ENCODE data around the gene SCRN1.

Gene SCRN1

DNA sequence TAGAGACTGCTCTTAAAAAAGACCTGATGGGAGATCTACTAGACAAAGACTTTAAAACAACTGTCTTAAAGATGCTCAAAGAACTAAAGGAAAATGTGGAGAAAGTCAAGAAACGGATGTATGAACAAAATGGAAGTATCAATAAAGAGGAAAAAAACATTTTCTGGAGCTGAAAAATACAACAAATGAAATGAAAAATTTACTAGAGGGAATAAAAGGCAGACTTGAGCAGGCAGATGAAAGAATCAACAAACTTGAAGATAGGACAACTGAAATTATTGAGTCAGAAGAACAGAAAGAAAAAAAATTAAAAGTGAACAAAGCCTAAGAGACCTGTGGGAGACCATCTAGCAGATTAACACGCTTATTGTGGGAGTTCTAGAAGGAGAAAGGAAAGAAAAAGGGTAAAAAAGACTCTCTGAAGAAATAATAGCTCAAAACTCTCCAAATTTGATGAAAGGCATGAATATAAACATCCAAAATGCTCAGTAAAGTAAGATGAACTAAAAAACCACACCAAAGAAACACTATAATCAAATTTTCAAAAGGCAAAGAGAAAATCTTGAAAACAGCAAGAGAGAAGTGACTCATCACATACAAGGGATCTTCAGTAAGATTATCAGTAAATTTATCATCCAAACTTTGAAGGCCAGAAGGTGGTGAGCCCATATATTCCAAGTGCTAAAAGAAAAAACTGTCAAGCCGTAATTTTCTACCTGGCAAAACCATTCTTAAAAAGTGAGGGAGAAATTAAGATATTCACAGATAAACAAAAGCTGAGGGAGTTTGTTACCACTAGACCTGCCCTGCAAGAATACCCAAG is 83.2 kb downstream of the SCRN1 start:
- TF ChIP-seq EZH2phosphoT487 (IDR thresholded peaks at IDR 0.05; ENCODE audit: low read length) (no peak), EZH2 (optimal IDR thresholded peaks at IDR 0.05; ENCODE audit: low read depth, low read length) (no peak)
- TF ChIP-seq, protein P1, sequence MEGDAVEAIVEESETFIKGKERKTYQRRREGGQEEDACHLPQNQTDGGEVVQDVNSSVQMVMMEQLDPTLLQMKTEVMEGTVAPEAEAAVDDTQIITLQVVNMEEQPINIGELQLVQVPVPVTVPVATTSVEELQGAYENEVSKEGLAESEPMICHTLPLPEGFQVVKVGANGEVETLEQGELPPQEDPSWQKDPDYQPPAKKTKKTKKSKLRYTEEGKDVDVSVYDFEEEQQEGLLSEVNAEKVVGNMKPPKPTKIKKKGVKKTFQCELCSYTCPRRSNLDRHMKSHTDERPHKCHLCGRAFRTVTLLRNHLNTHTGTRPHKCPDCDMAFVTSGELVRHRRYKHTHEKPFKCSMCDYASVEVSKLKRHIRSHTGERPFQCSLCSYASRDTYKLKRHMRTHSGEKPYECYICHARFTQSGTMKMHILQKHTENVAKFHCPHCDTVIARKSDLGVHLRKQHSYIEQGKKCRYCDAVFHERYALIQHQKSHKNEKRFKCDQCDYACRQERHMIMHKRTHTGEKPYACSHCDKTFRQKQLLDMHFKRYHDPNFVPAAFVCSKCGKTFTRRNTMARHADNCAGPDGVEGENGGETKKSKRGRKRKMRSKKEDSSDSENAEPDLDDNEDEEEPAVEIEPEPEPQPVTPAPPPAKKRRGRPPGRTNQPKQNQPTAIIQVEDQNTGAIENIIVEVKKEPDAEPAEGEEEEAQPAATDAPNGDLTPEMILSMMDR (IDR thresholded peaks at IDR 0.05; ENCODE audit: low read length): no peak
- no peaks in the 10 kb centered on the region for H3K9me3 ChIP-seq (replicated peaks; ENCODE audit: insufficient read depth, low read length)
- no peak overlapping the region for H3K9ac ChIP-seq (ENCODE audit: low read length)
- H3K27ac ChIP-seq (ENCODE audit: low read length): no peak overlapping the region
- DNase-seq: no peak
- H3K9me2 ChIP-seq (replicated peaks; ENCODE audit: insufficient read depth, low read length): no peaks in the 10 kb centered on the region
- no peaks in the 10 kb centered on the region for H4K20me1 ChIP-seq (ENCODE audit: insufficient read depth, low read length)
- no peak overlapping the region for H2AFZ ChIP-seq (ENCODE audit: low read length)
- no peaks in the 10 kb centered on the region for H3K36me3 ChIP-seq (replicated peaks; ENCODE audit: insufficient read depth, low read length)
- no peaks in the 10 kb centered on the region for H3K27me3 ChIP-seq (replicated peaks; ENCODE audit: insufficient read depth, low read length)
- no peaks in the 10 kb centered on the region for H3K4me1 ChIP-seq (ENCODE audit: low read length)
- H3K4me2 ChIP-seq (ENCODE audit: low read depth, low read length): no peak overlapping the region
- no peaks in the 10 kb centered on the region for H3K79me2 ChIP-seq (ENCODE audit: low read length)
- H3F3A ChIP-seq (ENCODE audit: insufficient read depth, low read length): no peaks in the 10 kb centered on the region
- no peak overlapping the region for H3K4me3 ChIP-seq (ENCODE audit: low read length)

DNA sequence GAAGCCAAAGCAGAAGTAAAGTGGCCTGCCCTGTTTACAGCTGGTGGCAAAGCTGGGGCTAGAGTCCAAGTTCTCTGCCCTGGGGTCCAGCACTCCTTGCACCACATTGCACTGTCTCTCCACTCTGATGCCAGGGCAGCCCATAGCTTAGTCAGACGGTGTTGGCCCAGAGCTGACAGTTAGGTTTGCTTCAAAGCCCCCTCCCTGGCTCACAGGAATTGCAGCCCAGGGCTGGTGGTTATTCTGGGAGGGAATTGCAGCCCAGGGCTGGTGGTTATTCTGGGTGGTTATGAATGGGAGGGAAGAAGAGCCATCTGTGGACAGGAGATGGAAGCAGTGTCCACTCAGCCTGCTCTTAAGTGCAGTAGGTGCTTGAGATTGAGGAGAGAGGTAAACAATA is 88.9 kb downstream of the SCRN1 start:
- H3K4me1 ChIP-seq (ENCODE audit: low read length): no peaks in the 10 kb centered on the region
- H3K27me3 ChIP-seq (replicated peaks; ENCODE audit: insufficient read depth, low read length): no peaks in the 10 kb centered on the region
- no peak overlapping the region for H3K4me2 ChIP-seq (ENCODE audit: low read depth, low read length)
- DNase-seq: no peak
- no peaks in the 10 kb centered on the region for H3K9me2 ChIP-seq (replicated peaks; ENCODE audit: insufficient read depth, low read length)
- H3K27ac ChIP-seq (ENCODE audit: low read length): no peak overlapping the region
- H3K36me3 ChIP-seq (replicated peaks; ENCODE audit: insufficient read depth, low read length): no peaks in the 10 kb centered on the region
- no peaks in the 10 kb centered on the region for H3K79me2 ChIP-seq (ENCODE audit: low read length)
- H4K20me1 ChIP-seq (ENCODE audit: insufficient read depth, low read length): no peaks in the 10 kb centered on the region
- H3K9ac ChIP-seq (ENCODE audit: low read length): no peak overlapping the region
- H2AFZ ChIP-seq (ENCODE audit: low read length): no peak overlapping the region
- no peaks in the 10 kb centered on the region for H3F3A ChIP-seq (ENCODE audit: insufficient read depth, low read length)
- H3K9me3 ChIP-seq (replicated peaks; ENCODE audit: insufficient read depth, low read length): no peaks in the 10 kb centered on the region
- H3K4me3 ChIP-seq (ENCODE audit: low read length): no peak overlapping the region
- TF ChIP-seq, protein P1 (IDR thresholded peaks at IDR 0.05; ENCODE audit: low read length): no peak
- TF ChIP-seq EZH2phosphoT487 (IDR thresholded peaks at IDR 0.05; ENCODE audit: low read length): no peak
- TF ChIP-seq EZH2 (optimal IDR thresholded peaks at IDR 0.05; ENCODE audit: low read depth, low read length): no peak

DNA sequence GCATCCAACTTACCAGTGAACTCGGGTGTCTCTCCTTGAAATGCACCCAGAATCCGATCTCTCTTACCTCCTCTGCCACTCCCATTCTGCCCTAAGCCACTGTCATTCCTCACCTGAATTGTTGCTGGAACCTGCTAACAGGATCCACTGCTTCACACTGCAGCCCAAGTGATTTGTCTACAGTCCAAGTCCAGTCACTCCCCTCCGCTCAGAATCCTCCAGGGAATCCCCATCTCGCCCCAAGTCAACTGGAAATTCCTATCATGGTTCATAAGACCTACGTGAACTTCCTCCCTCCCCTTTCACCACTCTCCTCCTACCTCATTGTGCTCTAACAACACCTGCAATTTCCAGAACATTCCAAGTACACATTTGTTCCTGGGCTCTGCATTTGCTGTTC is 91.3 kb downstream of the SCRN1 start:
- Histone ChIP-seq H3K4me2 (ENCODE audit: low read depth, low read length) (no peak overlapping the region), H3K4me3 (ENCODE audit: low read length) (no peak overlapping the region), H3K4me1 (ENCODE audit: low read length) (no peaks in the 10 kb centered on the region), H3F3A (ENCODE audit: insufficient read depth, low read length) (no peaks in the 10 kb centered on the region), H3K27ac (ENCODE audit: low read length) (no peak overlapping the region), H4K20me1 (ENCODE audit: insufficient read depth, low read length) (no peaks in the 10 kb centered on the region), H3K27me3 (replicated peaks; ENCODE audit: insufficient read depth, low read length) (no peaks in the 10 kb centered on the region), H3K79me2 (ENCODE audit: low read length) (no peaks in the 10 kb centered on the region), H2AFZ (ENCODE audit: low read length) (no peak overlapping the region), H3K36me3 (replicated peaks; ENCODE audit: insufficient read depth, low read length) (no peaks in the 10 kb centered on the region), H3K9me2 (replicated peaks; ENCODE audit: insufficient read depth, low read length) (no peaks in the 10 kb centered on the region), H3K9me3 (replicated peaks; ENCODE audit: insufficient read depth, low read length) (no peaks in the 10 kb centered on the region), H3K9ac (ENCODE audit: low read length) (no peak overlapping the region)
- DNase-seq: no peak
- TF ChIP-seq EZH2 (optimal IDR thresholded peaks at IDR 0.05; ENCODE audit: low read depth, low read length): no peak
- TF ChIP-seq, protein P1 (IDR thresholded peaks at IDR 0.05; ENCODE audit: low read length): no peak
- no peak for TF ChIP-seq EZH2phosphoT487 (IDR thresholded peaks at IDR 0.05; ENCODE audit: low read length)
